GM21717 (cell line): ENCODE data around the gene TEX29.

Experiments
- ATAC-seq: cut with Tn5 transposase; IDR thresholded peaks from one replicate; pipeline ENCODE4 v1.9.1; 2021; ENCODE audit warnings: mild to moderate bottlenecking, moderate library complexity; ENCODE audit not compliant: unreplicated experiment

TEX29 gene

DNA sequence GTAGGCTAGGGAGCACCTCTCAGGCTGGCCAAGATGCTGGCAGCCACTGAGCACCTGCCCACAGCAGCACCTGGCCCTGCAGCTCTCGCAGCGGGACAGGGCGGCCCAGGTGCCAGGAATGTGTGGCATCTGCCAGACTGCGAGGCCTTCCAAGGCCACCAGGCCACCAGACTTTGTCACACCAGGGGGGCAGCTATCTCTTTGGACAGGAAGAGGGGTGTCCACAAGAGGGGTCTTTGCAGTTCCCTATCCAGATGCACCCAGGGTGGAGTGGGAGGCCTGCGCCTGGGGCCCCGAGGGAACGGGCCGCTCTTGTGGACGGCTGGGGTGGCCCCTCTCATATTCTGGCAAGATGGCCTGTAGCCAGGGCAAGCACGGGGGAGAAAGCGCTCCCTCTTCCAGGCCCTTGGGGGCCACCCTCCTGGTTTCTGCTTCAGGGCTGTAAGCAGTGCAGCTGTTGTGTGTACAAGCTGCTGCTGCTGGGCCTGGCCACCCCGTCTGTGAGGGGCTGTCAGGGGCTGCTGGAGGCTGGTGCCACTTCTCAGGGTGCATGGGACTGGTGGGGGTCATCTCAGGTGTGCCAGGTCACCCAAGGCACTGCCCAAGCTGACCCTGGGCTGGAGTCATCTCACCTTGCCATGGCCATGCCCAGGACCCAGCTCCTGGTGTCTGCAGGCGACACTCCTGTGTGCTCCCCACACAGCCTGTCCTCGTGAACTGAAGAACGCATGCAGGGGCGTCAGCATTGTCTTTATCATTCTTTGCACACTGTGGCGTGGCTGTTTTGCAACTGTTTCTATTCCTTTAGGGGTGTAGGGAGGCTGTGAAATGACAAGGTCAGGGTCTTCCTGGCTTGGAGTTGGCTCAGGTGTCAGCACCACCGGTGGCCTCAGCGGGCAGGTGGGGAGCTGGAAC is 1.8 kb downstream of the TEX29 start:
- no peak for ATAC-seq

- no peak for ATAC-seq
Measured at GRCh38 chr13:111322916-111323331, 2.5 kb downstream of the TEX29 start.

- no peak for ATAC-seq
Measured at GRCh38 chr13:111323549-111323948, 3.1 kb downstream of the TEX29 start.

DNA sequence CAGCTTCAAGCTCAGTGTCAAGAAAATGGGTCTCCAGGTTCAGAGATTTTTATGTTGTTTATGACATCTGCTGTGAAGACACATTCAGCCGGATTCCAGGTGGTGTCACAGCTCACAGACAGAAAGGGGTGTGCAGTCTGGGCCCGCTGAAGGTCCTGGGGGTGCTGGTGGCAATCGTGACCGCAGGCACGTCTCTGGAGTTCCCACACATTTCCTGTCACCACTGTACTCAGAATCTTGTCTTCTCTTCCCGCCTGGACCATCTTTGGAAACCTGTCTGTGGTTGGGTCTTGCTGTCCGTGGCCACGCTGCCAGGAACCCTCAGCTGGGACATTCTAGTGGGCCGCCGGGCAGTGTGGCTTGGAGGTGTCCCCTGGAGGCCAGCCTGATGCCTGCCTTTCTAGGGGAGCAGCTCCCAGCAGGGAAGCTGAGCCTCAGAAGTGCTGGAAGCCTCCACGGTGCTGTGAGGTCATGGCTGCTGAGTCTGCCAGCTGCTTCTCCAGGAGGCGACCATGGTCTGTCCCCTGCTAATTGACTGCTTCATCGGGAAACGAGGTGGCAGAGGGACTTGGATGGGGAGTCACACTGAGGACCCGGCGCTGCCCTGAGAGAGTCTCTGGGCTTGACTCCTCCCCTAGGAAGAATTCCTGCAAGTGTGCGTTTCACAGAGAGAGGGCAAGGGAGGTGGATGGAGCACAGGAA is 3.7 kb downstream of the TEX29 start:
- no peak for ATAC-seq

- no peak for ATAC-seq
Measured at GRCh38 chr13:111324736-111325135, 4.3 kb downstream of the TEX29 start.

DNA sequence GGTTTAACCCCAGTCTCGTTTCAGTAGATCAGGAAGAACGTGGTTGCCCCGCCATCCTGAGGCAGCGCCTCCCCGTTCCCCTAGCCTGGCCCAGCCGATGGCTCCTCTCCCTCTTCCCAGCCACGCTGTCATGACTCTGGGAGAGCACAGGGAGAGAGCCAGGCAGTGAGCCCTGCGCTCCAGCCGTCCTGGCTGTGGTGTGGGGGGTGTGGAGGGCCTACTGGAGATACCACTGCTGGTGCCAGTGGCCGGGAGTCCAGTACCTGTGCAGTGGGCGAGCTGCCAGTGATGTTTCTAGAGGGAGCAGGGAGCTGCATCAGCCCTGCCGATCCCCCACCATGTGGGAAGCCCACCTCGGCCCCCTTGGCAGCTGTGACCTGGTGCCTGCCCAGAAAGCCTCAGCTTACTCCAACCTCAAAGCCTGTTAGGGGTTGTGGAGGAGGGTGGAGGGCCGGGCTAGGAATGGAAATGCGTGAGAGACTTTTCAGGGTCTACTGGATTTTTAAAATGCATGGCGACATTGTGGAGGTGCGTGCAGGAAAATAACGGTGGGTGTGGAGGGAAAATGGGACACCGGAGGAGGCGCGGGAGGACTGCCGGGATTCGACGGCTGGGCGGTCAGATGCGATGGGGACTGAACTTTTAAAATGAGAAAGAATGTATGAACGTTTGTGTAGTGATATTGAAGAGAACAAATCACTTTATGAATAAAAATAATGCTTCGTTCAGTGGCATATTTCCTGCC is 4.9 kb downstream of the TEX29 start:
- no peak for ATAC-seq

GRCh38 chr13:111325941-111326620 is 5.6 kb downstream of the TEX29 start:
- no peak for ATAC-seq

GRCh38 chr13:111326621-111326965 is 6.2 kb downstream of the TEX29 start:
- no peak for ATAC-seq

DNA sequence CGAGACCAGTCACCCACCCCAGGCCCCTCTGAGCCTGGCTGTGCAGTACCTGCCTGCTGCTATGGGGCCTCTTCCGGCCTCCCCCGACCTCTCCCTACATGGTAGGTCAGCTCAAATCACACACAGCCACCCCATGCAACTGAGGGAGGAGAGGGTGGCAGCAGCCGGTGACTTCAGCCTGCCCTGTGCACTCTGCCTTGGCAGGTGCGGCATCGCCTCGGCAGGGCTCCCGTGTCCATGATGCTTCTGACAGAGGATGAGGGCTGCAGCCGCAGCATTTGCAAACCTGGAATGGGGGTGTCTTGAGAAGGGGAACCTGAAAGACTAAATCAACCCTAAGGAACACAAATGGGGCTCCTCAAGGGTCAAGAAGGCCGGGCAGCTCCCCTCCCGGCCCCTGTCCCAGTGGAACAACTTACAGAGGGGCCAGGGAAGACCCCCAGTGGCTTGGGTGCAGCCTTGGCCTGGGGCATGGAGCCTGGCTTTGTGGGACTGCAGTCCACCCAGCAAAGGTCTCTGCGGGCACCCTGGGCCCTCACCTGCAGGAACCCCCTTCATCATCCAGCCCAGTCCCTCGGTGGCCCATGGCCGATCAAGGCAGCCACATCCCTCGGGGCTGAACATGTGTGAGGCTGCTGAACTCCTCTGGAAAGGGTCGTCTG is 6.7 kb downstream of the TEX29 start:
- ATAC-seq, result no peak

GRCh38 chr13:111327730-111328573 is 7.5 kb downstream of the TEX29 start:
- ATAC-seq, result no peak

DNA sequence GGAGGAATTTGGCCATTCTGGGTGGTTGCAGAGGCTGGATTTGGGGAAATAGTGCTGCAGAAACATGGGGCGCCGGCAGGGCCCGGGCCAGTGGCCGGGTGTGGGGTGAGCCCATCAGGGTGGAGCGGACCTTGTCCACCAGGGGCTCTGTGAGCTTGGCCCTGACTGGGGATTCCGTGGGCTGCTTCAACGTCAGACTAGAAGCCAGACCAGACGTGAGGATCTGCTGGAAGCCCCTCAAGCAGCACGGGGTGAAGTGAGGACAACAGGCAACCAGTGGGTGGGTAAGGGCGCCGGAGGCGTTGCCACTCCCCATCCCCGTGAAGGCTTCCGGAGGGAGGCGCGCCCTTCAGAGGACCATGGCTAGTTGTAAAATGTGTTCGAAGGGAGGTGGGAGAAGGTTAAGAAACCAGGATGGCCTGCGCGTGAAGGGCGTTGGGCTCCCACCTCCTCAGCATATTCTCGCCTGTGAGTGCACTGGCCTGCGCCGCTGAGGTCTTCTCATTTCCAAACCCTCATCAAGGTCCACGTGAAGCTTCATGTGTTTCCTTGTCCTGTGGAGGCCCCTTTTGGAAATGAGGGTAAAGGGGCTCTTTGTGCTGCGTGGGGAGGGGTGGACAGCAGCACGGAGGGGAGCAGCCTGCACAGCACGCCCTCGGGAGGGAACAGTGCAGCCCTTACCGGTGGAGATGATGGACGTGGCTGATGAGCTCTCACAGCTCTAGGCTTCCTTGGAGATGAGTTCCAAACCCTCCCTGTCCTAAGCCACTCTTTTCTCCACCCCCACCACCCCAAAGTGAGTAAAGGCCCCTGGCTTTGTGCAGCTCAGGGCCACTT is 8.3 kb downstream of the TEX29 start:
- ATAC-seq, result no peak

- no peak for ATAC-seq
Measured at GRCh38 chr13:111329641-111330040, 9.2 kb downstream of the TEX29 start.

DNA sequence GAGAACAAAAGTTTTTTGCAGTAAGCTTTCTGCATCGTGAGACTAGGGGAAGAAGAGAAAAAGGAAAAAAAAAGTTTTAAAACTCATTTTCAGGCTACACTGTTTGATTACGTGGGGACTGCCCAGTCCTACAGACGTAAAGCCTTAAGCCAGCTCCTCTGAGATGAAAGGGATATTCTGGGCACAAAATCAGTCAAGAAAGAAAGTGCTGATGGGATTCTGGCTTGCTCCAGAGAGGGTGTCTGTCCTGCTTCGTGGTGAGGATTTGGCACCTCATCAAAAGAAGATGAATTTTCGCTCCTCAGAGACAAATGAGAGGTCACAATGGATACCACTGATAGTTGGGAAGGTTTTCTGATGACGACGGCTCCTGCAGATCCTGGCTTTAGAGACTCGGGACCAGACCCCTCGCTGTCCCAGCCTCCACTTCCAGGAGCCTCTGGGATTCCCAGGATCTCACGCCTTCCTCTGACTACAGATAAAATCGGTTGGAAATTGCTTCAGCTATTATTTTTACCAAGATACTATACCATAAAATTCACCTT is 9.7 kb downstream of the TEX29 start:
- no peak for ATAC-seq

- no peak for ATAC-seq
Measured at GRCh38 chr13:111335298-111335697, 14.9 kb downstream of the TEX29 start.

- no peak for ATAC-seq
Measured at GRCh38 chr13:111336666-111337065, 16.2 kb downstream of the TEX29 start.

DNA sequence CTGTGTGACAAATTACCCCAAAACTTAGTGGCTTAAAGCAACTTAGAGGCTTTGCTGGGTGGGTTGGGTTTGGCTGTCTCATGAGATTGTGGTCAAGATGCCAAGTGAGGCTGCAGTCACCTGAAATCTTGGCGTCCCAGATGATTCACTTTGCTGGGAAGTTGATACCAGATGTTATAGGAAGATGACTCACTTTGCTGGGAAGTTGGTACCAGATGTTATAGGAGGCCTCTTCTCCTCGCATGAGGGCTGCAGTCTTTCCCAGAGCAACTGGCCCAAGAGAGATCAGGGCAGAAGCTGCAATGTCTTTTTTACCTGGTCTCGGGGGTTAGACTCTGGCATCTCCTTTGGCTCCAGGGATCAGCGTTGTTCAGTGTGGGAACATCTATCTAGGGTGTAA is 16.8 kb downstream of the TEX29 start:
- ATAC-seq, result no peak

DNA sequence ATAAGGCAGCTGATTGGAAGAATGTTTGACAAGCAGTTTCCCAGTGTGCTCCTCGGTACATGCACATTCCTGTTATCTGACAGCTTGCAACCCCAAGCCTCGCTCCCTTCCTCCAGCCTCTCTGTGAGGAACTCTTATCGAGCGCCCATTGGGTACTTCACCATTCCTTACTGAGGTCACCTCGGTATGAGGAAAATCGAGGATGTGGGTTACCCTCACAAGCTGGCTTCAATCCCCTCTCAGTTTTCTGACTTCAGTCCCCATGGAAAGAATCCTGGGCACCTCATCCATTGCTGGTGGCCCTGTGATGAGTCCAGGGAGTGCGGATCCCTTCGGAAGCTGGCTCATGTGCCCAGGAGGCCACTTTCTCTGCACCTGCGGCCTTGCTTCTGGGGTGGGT is 17.3 kb downstream of the TEX29 start:
- no peak for ATAC-seq

DNA sequence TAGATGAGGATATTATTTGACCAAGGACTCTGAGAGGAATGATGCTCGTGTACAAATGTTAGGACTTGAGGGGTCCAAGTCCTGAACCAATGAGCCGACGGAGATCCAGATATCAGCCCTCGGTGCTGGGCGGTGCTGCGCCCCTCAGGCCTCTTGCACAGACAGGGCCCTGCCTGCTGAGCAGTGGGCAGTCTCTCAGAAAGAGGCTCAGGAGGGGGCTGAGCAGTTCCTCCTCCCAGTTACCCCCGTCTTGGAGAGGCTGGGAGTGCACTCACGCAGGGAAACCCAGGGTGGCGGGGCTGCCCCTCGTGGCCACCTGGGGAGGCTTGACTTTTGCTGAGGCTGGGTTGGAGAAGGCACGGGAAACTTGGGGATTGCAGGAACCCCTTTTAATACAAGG is 18.4 kb downstream of the TEX29 start:
- ATAC-seq, result no peak
